ENCODE data around the gene PTPRN2. TPM values are rescaled to one million over a fixed set of nuclear protein-coding genes. Genes with fewer than 3 reads are reported as not detected.

PTPRN2 gene
- total RNA-seq, 1 donor from 2014 or later = 15.4 TPM

DNA sequence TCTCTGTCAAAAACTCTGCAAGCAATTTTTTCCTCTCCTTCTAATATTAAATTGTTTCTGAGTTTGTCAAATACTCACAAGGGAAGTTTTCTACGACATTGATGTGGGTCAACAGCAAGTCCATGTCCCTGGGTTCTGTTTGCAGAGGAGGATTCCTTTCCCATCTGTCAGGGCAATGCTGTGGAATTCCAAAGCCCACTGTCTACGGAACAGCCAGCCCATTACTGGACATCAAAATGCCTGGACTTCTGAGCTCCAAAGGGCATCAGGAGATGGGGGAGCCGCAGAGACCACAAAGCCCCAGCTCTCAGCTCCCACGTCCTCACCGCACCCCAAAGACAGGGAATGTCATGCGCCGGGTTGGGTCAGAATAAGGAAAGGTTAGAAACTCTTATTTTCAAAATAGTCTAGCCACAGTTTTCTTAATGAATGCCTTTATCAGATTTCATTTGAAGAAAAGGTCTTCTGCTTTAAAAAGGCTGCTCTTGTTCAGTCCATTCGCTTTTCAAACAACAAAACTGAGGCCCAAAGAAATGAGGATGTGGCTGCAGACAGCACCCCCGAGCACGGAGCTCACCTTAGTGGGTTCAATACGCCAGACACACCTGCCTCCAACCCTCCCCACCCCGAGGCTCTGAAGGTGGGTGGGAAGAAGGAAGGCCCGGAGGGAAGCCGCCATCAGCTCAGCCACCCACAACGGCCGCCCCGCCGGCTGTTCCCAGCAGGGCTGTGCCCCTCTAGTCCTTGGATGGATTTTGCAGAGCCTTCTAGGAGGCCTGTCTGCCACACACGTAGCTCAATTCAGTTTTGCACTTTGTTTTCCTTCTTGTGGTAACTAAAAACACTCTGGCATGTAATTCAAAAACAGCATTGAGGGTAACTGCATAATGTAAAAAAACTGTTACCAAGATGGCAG is 44.7 kb downstream of the PTPRN2 start:
- no peak overlapping the region for H3K4me3 Mint-ChIP-seq
- no peak overlapping the region for H3K27ac Mint-ChIP-seq
- H3K36me3 Mint-ChIP-seq = no peaks in the 10 kb centered on the region
- TF ChIP-seq, protein P1, sequence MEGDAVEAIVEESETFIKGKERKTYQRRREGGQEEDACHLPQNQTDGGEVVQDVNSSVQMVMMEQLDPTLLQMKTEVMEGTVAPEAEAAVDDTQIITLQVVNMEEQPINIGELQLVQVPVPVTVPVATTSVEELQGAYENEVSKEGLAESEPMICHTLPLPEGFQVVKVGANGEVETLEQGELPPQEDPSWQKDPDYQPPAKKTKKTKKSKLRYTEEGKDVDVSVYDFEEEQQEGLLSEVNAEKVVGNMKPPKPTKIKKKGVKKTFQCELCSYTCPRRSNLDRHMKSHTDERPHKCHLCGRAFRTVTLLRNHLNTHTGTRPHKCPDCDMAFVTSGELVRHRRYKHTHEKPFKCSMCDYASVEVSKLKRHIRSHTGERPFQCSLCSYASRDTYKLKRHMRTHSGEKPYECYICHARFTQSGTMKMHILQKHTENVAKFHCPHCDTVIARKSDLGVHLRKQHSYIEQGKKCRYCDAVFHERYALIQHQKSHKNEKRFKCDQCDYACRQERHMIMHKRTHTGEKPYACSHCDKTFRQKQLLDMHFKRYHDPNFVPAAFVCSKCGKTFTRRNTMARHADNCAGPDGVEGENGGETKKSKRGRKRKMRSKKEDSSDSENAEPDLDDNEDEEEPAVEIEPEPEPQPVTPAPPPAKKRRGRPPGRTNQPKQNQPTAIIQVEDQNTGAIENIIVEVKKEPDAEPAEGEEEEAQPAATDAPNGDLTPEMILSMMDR (conservative IDR thresholded peaks at IDR 0.05) = no peak
- H3K27me3 Mint-ChIP-seq = no peaks in the 10 kb centered on the region
- H3K4me1 Mint-ChIP-seq (ENCODE audit: unreplicated experiment) = no peaks in the 10 kb centered on the region
- DNase-seq (ENCODE audit: extremely low spot score, unreplicated experiment) = no peak
- no peaks in the 10 kb centered on the region for H3K9me3 Mint-ChIP-seq

DNA sequence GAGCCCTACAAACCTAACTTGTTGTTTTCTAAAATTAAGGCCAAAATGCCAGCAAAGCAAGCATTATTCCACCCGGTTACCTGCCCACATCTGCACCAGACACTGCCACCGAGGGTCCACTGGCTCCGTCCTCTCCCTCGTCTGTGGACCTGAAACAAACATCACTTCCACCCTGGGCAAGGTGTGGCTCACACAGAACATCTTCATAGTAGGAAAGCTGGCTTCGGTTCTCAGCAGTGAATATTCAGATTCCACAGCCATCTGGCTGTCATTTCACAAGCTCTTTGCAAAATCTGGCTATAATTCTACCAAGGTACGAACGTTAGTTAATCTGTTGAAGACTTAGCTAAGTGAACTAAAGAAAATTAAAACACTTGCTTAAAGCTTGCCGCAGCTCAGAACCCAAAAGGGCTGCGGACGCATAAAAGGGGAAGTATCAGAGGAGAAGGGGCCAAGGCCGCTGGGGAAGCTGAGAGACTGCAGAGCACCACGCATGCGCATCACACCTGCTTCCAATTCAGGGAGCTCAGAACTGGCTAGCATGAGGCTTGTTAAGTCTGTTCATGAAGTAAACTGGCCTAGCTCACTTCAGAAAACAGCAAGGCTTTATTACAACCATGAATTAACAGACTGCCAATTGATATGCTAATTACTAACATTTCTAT is 46.1 kb downstream of the PTPRN2 start:
- no peak for DNase-seq (ENCODE audit: extremely low spot score, unreplicated experiment)
- Mint-ChIP-seq H3K9me3 (no peaks in the 10 kb centered on the region), H3K27me3 (no peaks in the 10 kb centered on the region), H3K36me3 (no peaks in the 10 kb centered on the region), H3K4me1 (ENCODE audit: unreplicated experiment) (no peaks in the 10 kb centered on the region), H3K4me3 (no peak overlapping the region), H3K27ac (no peak overlapping the region)
- TF ChIP-seq, protein P1 (conservative IDR thresholded peaks at IDR 0.05) = no peak

DNA sequence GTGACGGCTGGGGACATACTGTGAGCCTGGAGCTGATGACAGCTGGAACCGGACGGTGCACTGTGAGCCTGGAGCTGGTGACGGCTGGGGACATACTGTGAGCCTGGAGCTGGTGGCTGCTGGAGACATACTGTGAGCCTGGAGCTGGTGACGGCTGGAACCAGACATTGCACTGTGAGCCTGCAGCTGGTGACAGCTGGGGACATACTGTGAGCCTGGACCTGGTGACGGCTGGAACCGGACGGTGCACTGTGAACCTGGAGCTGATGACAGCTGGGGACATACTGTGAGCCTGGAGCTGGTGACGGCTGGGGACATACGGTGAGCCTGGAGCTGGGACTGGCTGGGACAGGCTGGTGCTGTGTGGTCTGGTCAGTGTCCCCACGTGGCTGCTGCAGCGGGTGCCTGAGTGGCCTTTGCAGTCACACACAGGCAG is 47.9 kb downstream of the PTPRN2 start:
- TF ChIP-seq, protein P1 (conservative IDR thresholded peaks at IDR 0.05) = no peak
- Mint-ChIP-seq H3K4me1 (ENCODE audit: unreplicated experiment) (no peaks in the 10 kb centered on the region), H3K4me3 (no peak overlapping the region), H3K27me3 (no peaks in the 10 kb centered on the region), H3K27ac (no peak overlapping the region), H3K36me3 (no peaks in the 10 kb centered on the region), H3K9me3 (no peaks in the 10 kb centered on the region)
- DNase-seq (ENCODE audit: extremely low spot score, unreplicated experiment) = no peak

DNA sequence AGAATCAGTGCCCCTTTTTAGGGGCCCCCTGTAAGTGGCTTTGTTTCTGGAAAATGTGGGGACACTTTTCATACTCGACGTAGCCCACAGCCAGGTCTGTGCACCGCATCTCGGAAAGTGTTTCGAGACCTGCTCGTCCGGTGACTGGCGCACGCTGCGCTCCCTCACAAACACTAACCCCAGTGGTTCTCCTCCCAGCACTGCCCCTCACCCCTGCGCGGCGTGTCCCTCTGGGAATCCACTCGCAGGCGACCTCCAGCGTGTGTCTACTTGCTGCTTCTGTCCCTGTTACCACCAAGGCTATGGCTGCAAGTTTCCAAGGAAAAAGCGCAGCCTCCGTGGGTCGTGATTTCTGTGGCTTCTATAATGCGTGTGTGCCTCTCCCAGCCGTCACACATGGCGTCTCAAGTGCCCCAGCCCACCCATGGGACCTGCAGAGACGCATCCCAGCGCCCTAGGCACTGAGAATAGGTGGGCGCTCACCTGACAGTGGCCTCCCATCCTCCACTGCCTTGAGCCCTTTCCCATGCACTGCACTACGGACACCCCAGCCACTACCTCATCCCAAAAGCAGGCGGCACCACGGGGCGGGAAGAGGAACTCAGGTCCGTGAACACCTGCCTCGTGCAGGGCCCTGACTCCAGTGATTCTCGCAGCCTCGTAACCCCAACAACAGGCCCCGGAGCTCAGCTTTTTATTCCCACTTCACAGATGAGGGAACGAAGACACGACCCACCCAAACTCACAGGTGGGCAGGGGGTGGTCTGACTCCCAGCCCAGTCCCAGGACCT is 49.3 kb downstream of the PTPRN2 start:
- H3K4me3 Mint-ChIP-seq = no peak overlapping the region
- H3K27me3 Mint-ChIP-seq = no peaks in the 10 kb centered on the region
- TF ChIP-seq, protein P1 (conservative IDR thresholded peaks at IDR 0.05) = no peak
- no peak overlapping the region for H3K27ac Mint-ChIP-seq
- no peak for DNase-seq (ENCODE audit: extremely low spot score, unreplicated experiment)
- no peaks in the 10 kb centered on the region for H3K36me3 Mint-ChIP-seq
- no peaks in the 10 kb centered on the region for H3K9me3 Mint-ChIP-seq
- H3K4me1 Mint-ChIP-seq (ENCODE audit: unreplicated experiment) = no peaks in the 10 kb centered on the region

DNA sequence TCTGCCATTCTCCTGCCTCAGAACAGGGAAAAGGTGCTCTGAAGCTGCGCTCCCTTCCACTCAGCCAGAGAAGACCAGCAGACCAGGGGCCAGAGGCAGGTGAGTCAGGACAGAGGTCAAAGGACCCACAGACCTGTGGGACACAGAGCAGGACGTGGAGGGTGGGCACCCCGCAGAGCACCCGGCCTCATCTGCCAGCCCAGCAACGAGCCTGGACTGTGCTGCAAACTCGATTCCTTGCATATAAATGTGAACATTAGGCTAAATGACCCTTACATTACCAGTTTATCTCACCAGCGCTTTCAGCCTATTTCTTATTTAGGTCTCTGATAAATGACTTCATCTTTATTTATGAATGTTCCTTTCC is 50.1 kb downstream of the PTPRN2 start:
- Mint-ChIP-seq H3K4me3 (no peak overlapping the region), H3K9me3 (no peaks in the 10 kb centered on the region), H3K27ac (no peak overlapping the region), H3K27me3 (no peaks in the 10 kb centered on the region), H3K36me3 (no peaks in the 10 kb centered on the region), H3K4me1 (ENCODE audit: unreplicated experiment) (no peaks in the 10 kb centered on the region)
- TF ChIP-seq, protein P1 (conservative IDR thresholded peaks at IDR 0.05) = no peak
- DNase-seq (ENCODE audit: extremely low spot score, unreplicated experiment) = no peak

Measured in type B pancreatic cell (in vitro differentiated cells).